HTR-8/SVneo (cell line): ENCODE measurements around the gene GLB1L.
A peak's percentile ranks its signal among the peaks of the same experiment; 100 is the strongest.
"Not testable (repeated sequence)": the region's sequence is repeated elsewhere in the genome, so short reads cannot be mapped to it uniquely, and the experiment has no call there.

Experiments
- DNase-seq: peaks from one replicate; pipeline ENCODE4 v3.0.0; 2011; ENCODE audit warnings: low spot score, mixed read lengths; ENCODE audit not compliant: insufficient read length
- FAIRE-seq: peaks from 2 replicates; lab custom pipeline; 2011; peaks lifted over from hg19 to GRCh38; lab: Jason Lieb, UNC

The GLB1L gene

GRCh38 chr2:219245148-219245898, at the start of gene GLB1L, which contains the start of gene STK16:
Gene GLB1L, minus strand, starts transcription at chr2:219245444. Its CDS starts 1,871 bp downstream, at chr2:219243573.
Gene STK16, plus strand, starts transcription at chr2:219245479. Its CDS starts 521 bp downstream, at chr2:219246000.
- peak; percentile 89 for FAIRE-seq
- DNase-seq = peak; percentile 97

- FAIRE-seq (peak; percentile 84), DNase-seq (peak; percentile 90)
Observed at GRCh38 chr2:219294356-219295351, 49.4 kb upstream of the GLB1L start.

- FAIRE-seq (no peak), DNase-seq (no peak)
Observed at GRCh38 chr2:219293736-219294231, 48.5 kb upstream of the GLB1L start.

- FAIRE-seq = no peak
- DNase-seq = no peak
Observed at GRCh38 chr2:219292616-219293015, 47.4 kb upstream of the GLB1L start.

- no peak for DNase-seq
- FAIRE-seq = no peak
Observed at GRCh38 chr2:219291910-219292490, 46.8 kb upstream of the GLB1L start.

- DNase-seq = no peak
- no peak for FAIRE-seq
Observed at GRCh38 chr2:219291394-219291793, 46.1 kb upstream of the GLB1L start.

GRCh38 chr2:219290381-219291171, 45.3 kb upstream of the GLB1L start:
- no peak for FAIRE-seq
- no peak for DNase-seq

- FAIRE-seq (peak; percentile 42), DNase-seq (peak; percentile 51)
Observed at GRCh38 chr2:219289537-219290361, 44.5 kb upstream of the GLB1L start.

- DNase-seq (no peak), FAIRE-seq (no peak)
Observed at GRCh38 chr2:219289195-219289536, 43.9 kb upstream of the GLB1L start.

GRCh38 chr2:219287580-219288265, 42.5 kb upstream of the GLB1L start:
- no peak for FAIRE-seq
- no peak for DNase-seq

- FAIRE-seq, DNase-seq: not testable (repeated sequence)
Observed at GRCh38 chr2:219287116-219287440, 41.8 kb upstream of the GLB1L start.

- peak; percentile 78 for FAIRE-seq
- DNase-seq = peak; percentile 32
Observed at GRCh38 chr2:219286436-219287115, 41.3 kb upstream of the GLB1L start.

- DNase-seq (no peak), FAIRE-seq (no peak)
Observed at GRCh38 chr2:219285894-219286425, 40.7 kb upstream of the GLB1L start.

GRCh38 chr2:219285373-219285735, 40.1 kb upstream of the GLB1L start:
- DNase-seq = no peak
- no peak for FAIRE-seq

- FAIRE-seq = no peak
- no peak for DNase-seq
Observed at GRCh38 chr2:219284501-219285372, 39.5 kb upstream of the GLB1L start.

- FAIRE-seq (no peak), DNase-seq (no peak)
Observed at GRCh38 chr2:219282943-219283581, 37.8 kb upstream of the GLB1L start.
